ENCODE results near the gene BLOC1S6.

BLOC1S6 gene

GRCh38 chr15:45588219-45588875 is 1.2 kb downstream of the BLOC1S6 start:
- no peak for FAIRE-seq

- no peak for FAIRE-seq
These were observed 2.1 kb downstream of the BLOC1S6 start for GRCh38 chr15:45589256-45589655.

- no peak for FAIRE-seq
These were observed 7.1 kb downstream of the BLOC1S6 start for GRCh38 chr15:45594319-45594718.

DNA sequence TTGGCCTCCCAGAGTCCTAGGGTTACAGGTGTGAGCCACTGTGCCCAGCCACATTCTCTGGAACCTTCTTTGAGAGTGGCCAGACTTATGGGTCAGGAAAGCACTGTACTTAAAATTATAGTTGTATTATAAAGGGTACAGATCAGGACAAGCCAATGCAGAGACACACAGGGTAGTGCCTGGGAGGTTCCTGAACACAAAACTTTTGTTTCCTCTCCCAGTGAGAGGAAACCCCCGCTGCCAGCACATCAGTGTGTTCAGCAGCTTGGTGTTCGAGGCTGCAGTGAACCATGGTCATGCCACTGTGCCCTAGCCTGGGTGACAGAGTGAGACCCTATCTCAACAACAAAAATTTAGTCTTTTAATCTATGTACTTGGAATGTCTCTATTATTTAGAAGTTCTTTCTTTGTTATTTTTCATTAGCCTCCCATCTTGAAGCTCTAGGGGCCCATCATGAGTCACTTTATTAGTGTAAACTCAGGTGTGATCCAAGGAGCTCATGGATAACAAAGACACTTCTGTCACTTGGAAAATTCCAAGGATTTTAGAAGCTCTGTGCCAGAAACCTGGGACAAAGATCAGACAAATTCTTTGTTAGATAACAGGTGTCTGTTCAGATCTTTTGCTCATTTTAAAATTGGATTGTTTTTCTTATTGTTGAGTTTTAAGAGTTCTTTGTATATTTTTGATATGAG is 7.8 kb downstream of the BLOC1S6 start:
- no peak for FAIRE-seq

DNA sequence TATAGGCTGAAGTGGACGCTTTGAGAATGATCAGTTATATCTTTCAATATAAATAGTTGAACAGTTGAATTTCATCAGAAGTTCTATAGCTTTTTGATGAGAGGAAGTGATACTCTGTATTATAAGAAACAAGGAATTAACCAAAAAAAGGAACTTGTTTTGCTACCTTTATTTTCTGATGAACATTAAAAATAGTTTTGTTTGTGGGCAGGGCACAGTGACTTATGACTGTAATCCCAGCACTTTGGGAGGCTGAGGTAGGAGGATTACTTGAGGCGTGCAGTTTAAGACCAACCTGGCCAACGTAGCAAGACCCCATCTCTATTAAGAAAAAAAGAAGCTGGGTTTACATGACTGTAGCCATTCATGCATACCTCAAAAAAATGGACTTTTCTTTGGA is 16.7 kb downstream of the BLOC1S6 start:
- FAIRE-seq, result no peak

GRCh38 chr15:45604326-45604725 is 17.1 kb downstream of the BLOC1S6 start:
- no peak for FAIRE-seq

GRCh38 chr15:45606413-45606812 is 19.2 kb downstream of the BLOC1S6 start:
- no peak for FAIRE-seq

DNA sequence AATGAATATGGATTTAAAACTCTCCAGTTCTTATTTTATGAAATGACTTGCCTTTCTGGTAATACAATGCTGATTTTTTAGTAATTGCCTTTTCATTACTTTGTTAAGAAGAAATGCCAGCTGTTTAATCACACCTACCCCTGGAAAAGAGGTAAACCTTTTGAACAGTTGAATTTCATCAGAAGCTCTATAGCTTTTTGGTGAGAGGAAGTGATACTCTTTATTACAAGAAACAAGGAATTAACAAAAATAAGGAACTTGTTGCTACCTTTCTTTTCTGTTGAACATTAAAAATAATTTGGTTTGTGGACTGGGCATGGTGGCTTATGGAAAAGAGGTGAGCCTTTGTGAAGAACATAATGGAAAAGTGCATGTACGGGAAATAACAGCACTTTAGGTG is 19.7 kb downstream of the BLOC1S6 start:
- no peak for FAIRE-seq

DNA sequence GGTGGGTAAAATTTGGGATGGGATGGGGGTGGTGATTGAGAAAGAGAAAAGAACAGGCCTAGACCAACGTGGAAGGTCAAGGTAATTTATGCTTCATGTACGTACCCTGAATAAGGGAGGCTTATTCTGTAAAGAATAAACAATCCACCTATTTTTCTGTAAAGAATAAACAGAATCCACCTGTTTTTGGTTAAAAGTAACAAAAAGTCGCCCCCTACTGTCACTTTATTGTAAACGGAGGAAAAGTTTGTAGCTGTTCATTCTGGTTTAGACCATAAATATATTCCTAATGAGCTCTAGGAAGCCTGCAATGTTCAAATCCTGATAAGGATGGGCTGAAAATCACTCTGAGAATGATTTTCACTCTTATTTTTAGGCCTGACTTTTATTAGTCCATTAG is 24.1 kb downstream of the BLOC1S6 start:
- peak; percentile 13 for FAIRE-seq

GRCh38 chr15:45612790-45613415 is 25.7 kb downstream of the BLOC1S6 start:
- no peak for FAIRE-seq

- FAIRE-seq, result no peak
These were observed 29.7 kb downstream of the BLOC1S6 start for GRCh38 chr15:45616901-45617323.

- no peak for FAIRE-seq
These were observed 31.6 kb downstream of the BLOC1S6 start for GRCh38 chr15:45618813-45619212.

DNA sequence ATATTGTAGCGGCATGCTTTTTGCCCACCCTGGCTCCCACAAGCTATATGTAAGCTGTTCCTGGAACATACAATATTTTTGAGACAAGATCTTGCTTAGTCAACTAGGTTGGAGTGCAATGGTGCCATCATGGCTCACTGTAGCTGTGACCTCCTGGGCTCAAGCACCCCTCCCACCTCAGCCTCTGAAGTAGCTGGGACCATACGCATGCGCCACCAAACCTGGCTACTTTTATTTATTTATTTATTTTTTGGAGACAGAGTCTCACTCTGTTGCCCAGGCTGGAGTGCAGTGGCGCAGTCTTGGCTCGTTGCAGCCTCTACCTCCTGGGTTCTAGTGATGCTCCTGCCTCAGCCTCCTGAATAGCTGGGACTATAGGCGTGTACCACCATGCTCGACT is 41.0 kb downstream of the BLOC1S6 start:
- FAIRE-seq, result no peak

DNA sequence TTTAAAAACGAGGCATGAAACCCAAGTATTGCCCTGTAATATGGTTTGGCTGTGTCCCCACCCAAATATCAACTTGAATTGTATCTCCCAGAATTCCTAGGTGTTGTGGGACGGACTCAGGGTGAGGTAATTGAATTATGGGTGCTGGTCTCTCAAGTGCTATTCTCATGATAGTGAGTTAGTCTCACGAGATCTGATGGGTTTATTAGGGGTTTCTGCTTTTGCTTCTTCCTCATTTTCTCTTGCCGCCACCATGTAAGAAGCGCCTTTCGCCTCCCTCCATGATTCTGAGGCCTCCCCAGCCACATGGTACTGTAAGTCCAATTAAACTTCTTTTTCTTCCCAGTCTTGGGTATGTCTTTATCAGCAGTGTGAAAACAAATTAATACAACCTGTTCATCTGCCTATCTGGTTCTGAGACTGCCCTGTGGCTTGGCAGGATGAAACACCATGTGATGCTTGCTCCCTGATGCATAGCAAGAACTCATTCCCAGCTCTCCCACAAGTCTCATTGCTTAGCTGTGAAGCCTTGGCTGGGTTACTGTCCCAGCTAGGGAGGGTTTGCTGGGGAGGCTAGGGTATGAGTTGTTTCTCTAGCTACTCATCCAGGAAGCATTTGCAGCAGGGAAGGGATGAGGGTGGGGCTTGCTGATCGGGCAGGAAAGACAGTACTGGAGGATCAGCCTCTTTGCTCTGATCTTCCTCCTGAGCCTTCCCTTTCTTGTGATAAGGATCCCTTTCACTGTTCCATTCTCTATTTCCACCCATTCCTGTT is 43.9 kb downstream of the BLOC1S6 start:
- no peak for FAIRE-seq

DNA sequence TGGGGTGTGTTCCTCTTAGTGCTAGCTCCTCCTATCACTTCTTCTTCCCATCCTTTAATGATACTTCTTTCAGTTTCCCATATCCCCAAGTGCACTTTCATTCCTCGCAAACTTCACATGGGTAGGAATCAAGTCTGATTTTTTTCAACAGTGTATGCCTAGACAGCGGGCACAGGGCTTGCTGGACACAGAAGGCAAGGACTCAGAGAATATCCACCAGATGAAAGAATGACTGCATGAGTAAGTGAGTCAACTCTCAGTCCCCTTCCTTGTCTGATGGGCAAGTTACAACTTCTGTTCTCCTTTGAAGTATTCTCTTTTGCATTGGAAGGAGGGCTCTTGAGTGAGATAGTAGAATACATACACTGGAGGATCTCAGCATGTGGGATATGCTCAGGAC is 44.6 kb downstream of the BLOC1S6 start:
- FAIRE-seq, result no peak

DNA sequence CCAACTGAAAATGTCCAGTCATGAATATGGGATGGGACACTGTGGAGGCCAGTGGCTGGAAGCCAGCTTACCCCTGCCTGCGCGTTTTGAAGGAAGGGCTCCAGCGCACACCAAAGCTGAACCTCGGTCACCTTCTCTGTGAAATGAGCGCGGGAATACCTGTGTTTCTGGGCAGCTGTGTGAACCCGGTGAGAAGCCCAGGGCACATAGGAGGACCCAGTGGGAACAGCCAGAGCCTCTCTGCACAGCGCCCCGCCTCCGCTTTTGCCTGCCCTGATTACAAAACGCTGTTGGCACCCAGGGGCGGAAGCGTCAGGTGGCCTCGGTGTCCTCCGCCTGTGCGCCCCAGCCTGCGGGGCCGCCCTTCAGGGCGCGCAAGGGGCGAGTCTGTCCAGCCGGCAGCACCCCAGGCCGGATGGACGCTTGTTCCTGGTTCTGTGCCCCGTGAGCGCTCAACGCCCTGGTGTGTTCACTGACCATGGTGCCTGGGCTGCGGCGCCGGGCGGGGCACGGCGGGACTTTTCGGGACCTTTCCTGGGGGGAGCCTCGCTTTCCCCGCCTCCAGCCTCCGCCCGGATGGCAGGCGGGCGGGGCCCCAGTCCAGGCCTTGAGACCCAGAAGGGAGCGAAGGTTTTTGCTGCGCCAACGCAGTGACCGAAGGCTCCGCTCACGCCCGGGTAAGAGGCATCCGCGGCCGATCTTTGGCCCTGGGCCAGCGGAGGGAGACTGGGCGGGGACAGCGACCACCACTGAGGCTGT is 47.4 kb downstream of the BLOC1S6 start, which contains the start of gene SQOR:
Gene SQOR (plus strand): TSS at position 598 of the 759 bp plus-strand sequence. CDS start 23,895 bp downstream, outside the sequence.
- FAIRE-seq, result no peak

DNA sequence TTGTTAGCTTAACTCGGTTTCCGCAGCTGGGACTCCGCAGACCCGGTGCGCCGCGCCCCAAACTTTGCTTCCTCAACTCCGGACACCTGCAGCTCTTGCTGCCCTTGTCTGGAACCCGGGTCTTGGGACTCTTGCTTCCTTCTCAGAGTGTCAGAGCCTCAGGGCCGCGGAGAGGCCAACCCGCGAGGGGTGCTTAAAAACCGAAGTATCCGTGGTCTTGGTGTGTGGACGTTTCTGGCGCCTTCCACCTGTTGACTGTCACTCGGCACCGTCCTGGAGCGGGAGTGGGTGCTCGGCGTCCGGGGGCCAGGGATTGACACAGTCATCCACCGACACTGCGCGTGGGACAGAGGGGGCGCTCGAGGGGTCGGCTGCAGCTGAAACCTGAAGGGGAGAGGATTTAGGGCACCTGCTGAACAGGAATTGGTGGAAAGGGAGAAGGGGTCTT is 48.0 kb downstream of the BLOC1S6 start:
- FAIRE-seq, result no peak

GRCh38 chr15:45635763-45636292 is 48.6 kb downstream of the BLOC1S6 start:
- no peak for FAIRE-seq

GRCh38 chr15:45637141-45637540 is 50.0 kb downstream of the BLOC1S6 start:
- FAIRE-seq, result no peak

DNA sequence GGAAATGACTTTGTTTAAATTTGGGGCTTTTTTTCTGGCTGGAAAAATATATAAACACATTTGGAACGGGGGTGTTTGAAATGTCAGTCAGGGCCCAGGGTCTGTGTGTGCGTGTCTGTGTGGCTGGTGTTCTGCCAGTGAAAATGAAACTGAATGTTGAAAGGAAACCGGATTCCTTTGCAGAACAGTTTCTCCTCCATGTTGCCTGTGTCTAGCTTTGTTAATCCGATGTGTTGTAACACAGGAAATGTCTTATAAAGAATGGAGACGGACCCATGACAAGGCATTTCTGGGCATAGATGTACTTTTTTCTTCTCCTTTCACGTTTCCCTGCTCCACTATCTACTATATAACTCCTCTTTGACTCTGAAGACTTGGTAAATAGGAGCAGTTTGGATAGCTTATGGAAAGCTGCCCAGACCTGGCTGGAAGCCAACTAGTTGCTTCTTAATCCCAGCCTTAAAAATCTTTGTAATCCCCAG is 50.4 kb downstream of the BLOC1S6 start:
- no peak for FAIRE-seq

DNA sequence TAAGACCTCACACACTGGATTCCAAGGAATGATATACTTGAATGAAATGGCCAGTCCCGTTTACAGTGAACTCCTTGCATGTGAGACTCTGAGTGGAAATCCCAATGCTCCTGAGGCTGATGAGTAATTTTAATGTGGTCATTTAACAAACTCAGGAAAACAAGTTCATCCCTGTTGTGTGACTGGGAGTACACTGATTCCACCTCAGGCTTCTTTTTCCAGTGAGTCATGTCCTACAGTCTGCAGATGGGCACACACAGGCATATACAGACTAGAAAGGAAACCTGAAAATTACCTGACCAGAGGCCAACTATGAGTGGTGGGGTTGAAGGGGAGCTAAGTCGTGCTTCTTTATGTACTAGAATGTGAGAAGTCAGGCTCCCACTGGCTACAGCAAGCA is 53.4 kb downstream of the BLOC1S6 start:
- FAIRE-seq, result no peak

- FAIRE-seq, result no peak
These were observed 54.2 kb downstream of the BLOC1S6 start for GRCh38 chr15:45641374-45641781.
